ENCODE measurements around the gene UNC50.

The UNC50 gene

DNA sequence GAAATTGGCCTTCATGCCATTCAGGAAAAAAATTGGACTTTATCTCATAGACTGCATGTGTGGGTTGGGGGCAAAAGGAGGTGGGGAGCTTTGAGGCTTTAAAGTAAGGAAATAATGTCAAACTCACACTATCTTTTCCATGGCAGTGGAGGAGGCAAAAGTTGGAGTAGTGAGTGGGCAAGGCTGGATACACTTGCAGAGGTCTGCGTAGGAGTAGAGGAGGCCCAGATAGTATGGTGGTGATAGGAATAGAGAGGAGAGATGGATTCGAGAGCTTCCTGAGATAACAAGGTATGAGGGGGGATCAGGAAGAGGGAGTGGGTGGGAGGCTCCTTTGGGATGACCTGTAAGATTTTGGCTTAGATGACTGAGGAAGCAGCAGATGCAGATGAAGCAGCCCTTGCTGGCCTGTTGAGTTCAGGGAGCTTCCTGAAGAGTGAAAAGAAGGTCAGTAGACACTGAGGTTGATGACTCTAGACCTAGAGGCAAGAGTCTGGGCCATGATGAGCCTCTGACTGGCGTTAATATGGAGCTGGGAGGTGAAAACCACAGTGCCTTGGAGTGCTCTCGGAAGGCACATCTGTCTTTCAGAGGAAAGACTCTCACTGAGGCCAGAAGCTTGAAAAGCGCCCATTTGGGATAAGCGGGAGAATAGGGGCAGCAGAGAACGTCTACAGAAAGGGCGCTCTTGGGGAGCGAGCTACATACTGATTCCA is 5.8 kb downstream of the UNC50 start:
- TF ChIP-seq POLR2AphosphoS5 (IDR thresholded peaks at IDR 0.05; ENCODE audit: low read depth, low read length) (no peak), TAF1 (IDR thresholded peaks at IDR 0.05; ENCODE audit: borderline replicate concordance, insufficient read depth, low read length) (no peak), FOXP2 (optimal IDR thresholded peaks at IDR 0.05; ENCODE audit: borderline replicate concordance, extremely low read depth, extremely low read length, insufficient read depth) (no peak), SIN3A (IDR thresholded peaks at IDR 0.05; ENCODE audit: borderline replicate concordance, insufficient read depth, low read length) (no peak)
- TF ChIP-seq, protein P1, sequence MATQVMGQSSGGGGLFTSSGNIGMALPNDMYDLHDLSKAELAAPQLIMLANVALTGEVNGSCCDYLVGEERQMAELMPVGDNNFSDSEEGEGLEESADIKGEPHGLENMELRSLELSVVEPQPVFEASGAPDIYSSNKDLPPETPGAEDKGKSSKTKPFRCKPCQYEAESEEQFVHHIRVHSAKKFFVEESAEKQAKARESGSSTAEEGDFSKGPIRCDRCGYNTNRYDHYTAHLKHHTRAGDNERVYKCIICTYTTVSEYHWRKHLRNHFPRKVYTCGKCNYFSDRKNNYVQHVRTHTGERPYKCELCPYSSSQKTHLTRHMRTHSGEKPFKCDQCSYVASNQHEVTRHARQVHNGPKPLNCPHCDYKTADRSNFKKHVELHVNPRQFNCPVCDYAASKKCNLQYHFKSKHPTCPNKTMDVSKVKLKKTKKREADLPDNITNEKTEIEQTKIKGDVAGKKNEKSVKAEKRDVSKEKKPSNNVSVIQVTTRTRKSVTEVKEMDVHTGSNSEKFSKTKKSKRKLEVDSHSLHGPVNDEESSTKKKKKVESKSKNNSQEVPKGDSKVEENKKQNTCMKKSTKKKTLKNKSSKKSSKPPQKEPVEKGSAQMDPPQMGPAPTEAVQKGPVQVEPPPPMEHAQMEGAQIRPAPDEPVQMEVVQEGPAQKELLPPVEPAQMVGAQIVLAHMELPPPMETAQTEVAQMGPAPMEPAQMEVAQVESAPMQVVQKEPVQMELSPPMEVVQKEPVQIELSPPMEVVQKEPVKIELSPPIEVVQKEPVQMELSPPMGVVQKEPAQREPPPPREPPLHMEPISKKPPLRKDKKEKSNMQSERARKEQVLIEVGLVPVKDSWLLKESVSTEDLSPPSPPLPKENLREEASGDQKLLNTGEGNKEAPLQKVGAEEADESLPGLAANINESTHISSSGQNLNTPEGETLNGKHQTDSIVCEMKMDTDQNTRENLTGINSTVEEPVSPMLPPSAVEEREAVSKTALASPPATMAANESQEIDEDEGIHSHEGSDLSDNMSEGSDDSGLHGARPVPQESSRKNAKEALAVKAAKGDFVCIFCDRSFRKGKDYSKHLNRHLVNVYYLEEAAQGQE (IDR thresholded peaks at IDR 0.05; ENCODE audit: insufficient read depth in 1 of 2, low read depth in 2 of 2, low read length in 2 of 2) = no peak

DNA sequence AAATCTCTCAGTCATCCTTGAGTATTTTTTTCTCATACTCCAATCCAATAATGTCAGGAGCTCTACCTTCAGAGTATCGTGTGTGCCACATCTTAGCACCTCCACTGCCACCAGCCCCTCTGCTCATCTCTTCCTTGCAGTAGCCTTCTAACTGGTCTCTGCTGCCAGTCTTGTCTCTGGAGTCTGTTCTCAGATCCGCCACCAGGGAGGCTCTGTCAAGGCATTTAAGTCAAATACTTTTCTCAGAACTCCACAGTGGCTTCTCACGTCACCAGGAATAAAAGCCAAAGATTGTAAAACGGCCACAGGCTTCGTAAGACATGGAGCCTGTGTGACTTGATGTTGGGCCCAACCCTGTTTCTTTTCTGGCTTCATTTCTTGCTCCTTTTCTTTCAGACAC is 7.1 kb downstream of the UNC50 start:
- TF ChIP-seq SIN3A (IDR thresholded peaks at IDR 0.05; ENCODE audit: borderline replicate concordance, insufficient read depth, low read length) (no peak), TAF1 (IDR thresholded peaks at IDR 0.05; ENCODE audit: borderline replicate concordance, insufficient read depth, low read length) (no peak)
- TF ChIP-seq, protein P1 (IDR thresholded peaks at IDR 0.05; ENCODE audit: insufficient read depth in 1 of 2, low read depth in 2 of 2, low read length in 2 of 2) = no peak

DNA sequence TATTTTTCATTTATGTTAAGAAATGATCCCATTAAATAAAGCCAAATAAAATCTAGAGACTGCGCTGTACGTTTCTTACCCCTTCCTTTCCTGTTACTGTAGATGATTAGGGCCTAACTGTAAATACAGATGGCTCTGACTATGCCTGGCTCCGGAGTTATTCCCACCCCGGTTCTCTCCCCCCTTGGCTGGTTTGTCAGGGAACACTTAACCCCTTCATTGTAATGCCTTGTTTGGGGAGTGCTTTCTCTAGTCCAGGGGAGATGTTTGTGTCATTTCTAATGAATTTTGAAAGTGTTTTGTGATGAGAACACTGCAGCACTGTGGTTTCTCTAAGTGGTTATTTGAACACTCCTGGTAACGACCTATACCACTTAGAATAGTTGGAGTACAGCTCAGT is 8.8 kb downstream of the UNC50 start:
- no peak for TF ChIP-seq SIN3A (IDR thresholded peaks at IDR 0.05; ENCODE audit: borderline replicate concordance, insufficient read depth, low read length)
- TF ChIP-seq POLR2AphosphoS5 (IDR thresholded peaks at IDR 0.05; ENCODE audit: low read depth, low read length) = no peak
- TF ChIP-seq, protein P1 (IDR thresholded peaks at IDR 0.05; ENCODE audit: insufficient read depth in 1 of 2, low read depth in 2 of 2, low read length in 2 of 2) = no peak
- no peak for TF ChIP-seq TAF1 (IDR thresholded peaks at IDR 0.05; ENCODE audit: borderline replicate concordance, insufficient read depth, low read length)
- no peak for TF ChIP-seq FOXP2 (optimal IDR thresholded peaks at IDR 0.05; ENCODE audit: borderline replicate concordance, extremely low read depth, extremely low read length, insufficient read depth)

DNA sequence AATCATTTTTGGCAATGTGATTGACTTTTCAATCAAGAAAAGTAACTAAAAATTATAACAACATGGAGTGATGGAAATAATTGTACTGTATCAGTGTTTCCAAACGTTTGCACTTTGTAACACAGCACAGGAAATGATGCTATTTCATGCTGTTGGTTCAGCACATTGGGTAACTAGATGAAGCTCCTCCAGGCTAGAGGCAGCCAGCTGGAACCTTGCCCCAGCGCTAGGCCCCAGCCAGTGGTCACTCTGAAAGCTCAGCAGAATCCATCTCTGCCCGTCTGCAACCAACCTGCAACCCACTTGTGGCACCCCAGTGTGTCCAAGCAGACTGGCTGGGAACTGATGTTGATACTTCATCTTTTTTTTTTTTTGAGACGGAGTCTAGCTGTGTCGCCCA is 15.3 kb downstream of the UNC50 start:
- TF ChIP-seq FOXP2 (optimal IDR thresholded peaks at IDR 0.05; ENCODE audit: borderline replicate concordance, extremely low read depth, extremely low read length, insufficient read depth) (no peak), TAF1 (IDR thresholded peaks at IDR 0.05; ENCODE audit: borderline replicate concordance, insufficient read depth, low read length) (no peak), SIN3A (IDR thresholded peaks at IDR 0.05; ENCODE audit: borderline replicate concordance, insufficient read depth, low read length) (no peak), POLR2AphosphoS5 (IDR thresholded peaks at IDR 0.05; ENCODE audit: low read depth, low read length) (no peak)
- TF ChIP-seq, protein P1 (IDR thresholded peaks at IDR 0.05; ENCODE audit: insufficient read depth in 1 of 2, low read depth in 2 of 2, low read length in 2 of 2) = no peak

DNA sequence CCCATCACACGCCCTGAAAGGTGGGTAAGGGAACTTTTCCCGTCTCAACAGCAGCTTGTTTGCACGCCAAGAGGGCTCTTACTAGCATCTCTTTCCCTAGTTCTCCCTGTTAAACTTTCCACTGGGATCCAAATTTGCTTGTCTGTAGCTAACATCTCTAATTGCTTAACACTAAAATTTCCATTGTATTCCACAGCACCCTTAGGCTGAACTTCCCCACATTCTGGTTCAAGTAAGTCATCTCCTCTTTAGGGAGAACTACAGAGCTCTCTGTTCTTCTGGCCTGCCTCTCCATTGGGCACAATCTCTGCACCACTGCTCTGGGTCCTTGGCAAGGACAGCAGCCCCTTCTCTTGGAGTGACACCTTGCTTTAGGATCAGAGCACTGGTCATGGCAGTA is 24.0 kb downstream of the UNC50 start:
- TF ChIP-seq TAF1 (IDR thresholded peaks at IDR 0.05; ENCODE audit: borderline replicate concordance, insufficient read depth, low read length) (no peak), FOXP2 (optimal IDR thresholded peaks at IDR 0.05; ENCODE audit: borderline replicate concordance, extremely low read depth, extremely low read length, insufficient read depth) (no peak), SIN3A (IDR thresholded peaks at IDR 0.05; ENCODE audit: borderline replicate concordance, insufficient read depth, low read length) (no peak), POLR2AphosphoS5 (IDR thresholded peaks at IDR 0.05; ENCODE audit: low read depth, low read length) (no peak)
- TF ChIP-seq, protein P1 (IDR thresholded peaks at IDR 0.05; ENCODE audit: insufficient read depth in 1 of 2, low read depth in 2 of 2, low read length in 2 of 2) = no peak
